Measurements from ENCODE around the gene GLI3.

The GLI3 gene

GRCh38 chr7:42143711-42144600, 93.1 kb downstream of the GLI3 start:
- no peak for DNase-seq (ENCODE audit: low read depth, low spot score)

- DNase-seq (ENCODE audit: low read depth, low spot score), result no peak
Measured at GRCh38 chr7:42142089-42142488, 94.9 kb downstream of the GLI3 start.

GRCh38 chr7:42139751-42140150, 97.3 kb downstream of the GLI3 start:
- no peak for DNase-seq (ENCODE audit: low read depth, low spot score)

GRCh38 chr7:42138691-42139090, 98.3 kb downstream of the GLI3 start:
- DNase-seq (ENCODE audit: low read depth, low spot score), result no peak

- DNase-seq (ENCODE audit: low read depth, low spot score), result no peak
Measured at GRCh38 chr7:42137941-42138340, 99.1 kb downstream of the GLI3 start.

GRCh38 chr7:42137431-42137830, 99.6 kb downstream of the GLI3 start:
- DNase-seq (ENCODE audit: low read depth, low spot score), result no peak

GRCh38 chr7:42135728-42136127, 101.3 kb downstream of the GLI3 start:
- no peak for DNase-seq (ENCODE audit: low read depth, low spot score)

GRCh38 chr7:42134276-42134876, 102.6 kb downstream of the GLI3 start:
- DNase-seq (ENCODE audit: low read depth, low spot score), result no peak

GRCh38 chr7:42133321-42133720, 103.7 kb downstream of the GLI3 start:
- DNase-seq (ENCODE audit: low read depth, low spot score), result no peak

- no peak for DNase-seq (ENCODE audit: low read depth, low spot score)
Measured at GRCh38 chr7:42128703-42129102, 108.3 kb downstream of the GLI3 start.

GRCh38 chr7:42127232-42127622, 109.8 kb downstream of the GLI3 start:
- DNase-seq (ENCODE audit: low read depth, low spot score), result no peak

GRCh38 chr7:42126475-42127231, 110.4 kb downstream of the GLI3 start:
- no peak for DNase-seq (ENCODE audit: low read depth, low spot score)

GRCh38 chr7:42125321-42125720, 111.7 kb downstream of the GLI3 start:
- no peak for DNase-seq (ENCODE audit: low read depth, low spot score)

GRCh38 chr7:42123716-42124115, 113.3 kb downstream of the GLI3 start:
- no peak for DNase-seq (ENCODE audit: low read depth, low spot score)

- no peak for DNase-seq (ENCODE audit: low read depth, low spot score)
Measured at GRCh38 chr7:42120191-42120590, 116.8 kb downstream of the GLI3 start.

GRCh38 chr7:42117201-42117600, 119.8 kb downstream of the GLI3 start:
- no peak for DNase-seq (ENCODE audit: low read depth, low spot score)

- no peak for DNase-seq (ENCODE audit: low read depth, low spot score)
Measured at GRCh38 chr7:42115795-42116194, 121.2 kb downstream of the GLI3 start.

GRCh38 chr7:42110333-42110732, 126.7 kb downstream of the GLI3 start:
- DNase-seq (ENCODE audit: low read depth, low spot score), result no peak

GRCh38 chr7:42108803-42109528, 128.0 kb downstream of the GLI3 start:
- no peak for DNase-seq (ENCODE audit: low read depth, low spot score)

- DNase-seq (ENCODE audit: low read depth, low spot score), result no peak
Measured at GRCh38 chr7:42107484-42108240, 129.3 kb downstream of the GLI3 start.

GRCh38 chr7:42106562-42106961, 130.4 kb downstream of the GLI3 start:
- DNase-seq (ENCODE audit: low read depth, low spot score), result no peak
